Measurements from ENCODE around the gene ASCL2. TPM values are rescaled to one million over a fixed set of nuclear protein-coding genes. Genes with fewer than 3 reads are reported as not detected.
A peak's percentile ranks its signal among the peaks of the same experiment; 100 is the strongest.

The ASCL2 gene
- total RNA-seq: 2.2 TPM
- long read RNA-seq, partial matches to known transcripts: 0 of 4 reads
- long read RNA-seq, other reads (novel, unspliced or antisense): 1 of 4 reads

DNA sequence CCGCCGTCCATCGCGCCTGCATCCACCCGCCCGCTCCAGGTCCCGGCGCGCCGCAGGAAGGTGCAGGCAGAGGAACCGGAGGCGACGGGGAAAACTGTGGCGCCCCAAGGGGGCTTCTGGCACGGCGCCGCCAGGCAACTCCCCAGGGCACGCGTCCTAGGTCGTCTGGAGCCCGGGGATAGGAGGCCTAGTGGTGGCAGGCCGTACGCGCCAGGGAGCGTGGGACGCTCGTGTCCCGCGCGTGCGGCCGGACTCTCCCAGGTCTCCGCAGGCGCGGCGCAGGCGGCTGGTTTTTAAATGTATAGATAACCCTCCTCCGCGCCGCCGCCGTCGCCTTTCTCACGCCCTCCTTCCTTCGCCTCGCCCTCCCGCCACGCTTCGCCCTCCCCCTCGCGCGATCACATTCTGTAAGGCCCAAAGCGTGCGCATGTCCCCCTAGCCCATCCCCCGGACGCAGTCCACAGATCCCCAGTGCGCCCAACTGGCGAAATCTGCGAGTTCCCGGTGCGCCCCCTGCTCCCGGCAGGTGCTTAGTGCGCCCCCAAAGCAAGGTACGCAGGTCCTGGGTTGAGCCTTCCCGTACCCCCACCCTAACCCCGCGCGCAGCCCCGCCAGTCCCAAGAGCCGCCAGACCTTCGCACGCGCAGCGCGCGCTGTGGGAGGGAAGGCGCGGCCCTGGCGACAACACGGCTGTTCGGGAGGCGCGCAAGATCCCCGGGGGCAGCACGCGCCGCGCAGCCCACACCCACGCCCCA is at the start of gene ASCL2:
ASCL2 (minus strand) TSS at position 267 of the 755 bp plus-strand sequence; CDS start at position 11, 256 bp downstream.
- ATAC-seq: no peak
- H3K27ac ChIP-seq: peak within 1 kb of the TSS; percentile 58
- no peaks in the 10 kb centered on the region for H3K9me3 ChIP-seq
- H3K27me3 ChIP-seq: peaks cover 29% of the 10 kb centered on the region
- peak within 1 kb of the TSS; percentile 52 for H3K4me3 ChIP-seq
- H3K4me1 ChIP-seq: peaks cover 12% of the 10 kb centered on the region
- H3K36me3 ChIP-seq: no peaks in the 10 kb centered on the region
- TF ChIP-seq, protein P1, sequence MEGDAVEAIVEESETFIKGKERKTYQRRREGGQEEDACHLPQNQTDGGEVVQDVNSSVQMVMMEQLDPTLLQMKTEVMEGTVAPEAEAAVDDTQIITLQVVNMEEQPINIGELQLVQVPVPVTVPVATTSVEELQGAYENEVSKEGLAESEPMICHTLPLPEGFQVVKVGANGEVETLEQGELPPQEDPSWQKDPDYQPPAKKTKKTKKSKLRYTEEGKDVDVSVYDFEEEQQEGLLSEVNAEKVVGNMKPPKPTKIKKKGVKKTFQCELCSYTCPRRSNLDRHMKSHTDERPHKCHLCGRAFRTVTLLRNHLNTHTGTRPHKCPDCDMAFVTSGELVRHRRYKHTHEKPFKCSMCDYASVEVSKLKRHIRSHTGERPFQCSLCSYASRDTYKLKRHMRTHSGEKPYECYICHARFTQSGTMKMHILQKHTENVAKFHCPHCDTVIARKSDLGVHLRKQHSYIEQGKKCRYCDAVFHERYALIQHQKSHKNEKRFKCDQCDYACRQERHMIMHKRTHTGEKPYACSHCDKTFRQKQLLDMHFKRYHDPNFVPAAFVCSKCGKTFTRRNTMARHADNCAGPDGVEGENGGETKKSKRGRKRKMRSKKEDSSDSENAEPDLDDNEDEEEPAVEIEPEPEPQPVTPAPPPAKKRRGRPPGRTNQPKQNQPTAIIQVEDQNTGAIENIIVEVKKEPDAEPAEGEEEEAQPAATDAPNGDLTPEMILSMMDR (IDR thresholded peaks at IDR 0.05): no peak
- DNase-seq: peak; percentile 68
- intact Hi-C loops (cut with DNase I): no loop called here

- intact Hi-C loops (cut with DNase I): no loop called here
- peak; percentile 41 for DNase-seq
These were observed 49.5 kb upstream of the ASCL2 start for GRCh38 chr11:2319791-2320472.

DNA sequence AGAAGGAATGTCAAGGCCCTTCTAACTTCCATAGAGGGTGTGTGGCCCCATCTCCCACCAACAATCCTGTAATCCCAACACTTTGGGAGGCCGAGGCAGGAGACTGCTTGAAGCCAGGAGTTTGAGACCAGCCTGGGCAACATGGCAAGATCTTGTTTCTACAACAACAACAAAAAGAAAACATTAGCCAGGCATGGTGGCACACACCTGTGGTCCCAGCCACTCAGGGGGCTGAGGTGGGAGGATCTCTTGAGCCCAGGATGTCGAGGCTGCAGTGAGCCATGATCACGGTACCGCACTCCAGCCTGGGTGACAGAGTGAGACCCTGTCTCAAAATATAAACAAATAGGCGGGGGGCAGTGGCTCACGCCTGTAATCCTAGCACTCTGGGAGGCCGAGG is 48.3 kb upstream of the ASCL2 start:
- Histone ChIP-seq H3K9me3 (no peaks in the 10 kb centered on the region), H3K4me3 (no peak overlapping the region), H3K36me3 (no peaks in the 10 kb centered on the region), H3K27me3 (no peaks in the 10 kb centered on the region), H3K4me1 (peaks cover 15% of the 10 kb centered on the region), H3K27ac (no peak overlapping the region)
- intact Hi-C loops (cut with DNase I): no loop called here
- TF ChIP-seq, protein P1 (IDR thresholded peaks at IDR 0.05): no peak
- DNase-seq (peak; percentile 16), ATAC-seq (no peak)

More at GRCh38 chr11:2319791-2320472, 49.5 kb upstream of the ASCL2 start:
- Histone ChIP-seq H3K4me3 (no peak overlapping the region), H3K9me3 (no peaks in the 10 kb centered on the region), H3K36me3 (no peaks in the 10 kb centered on the region), H3K27ac (no peak overlapping the region), H3K4me1 (peaks cover 4% of the 10 kb centered on the region), H3K27me3 (no peaks in the 10 kb centered on the region)
- TF ChIP-seq, protein P1 (IDR thresholded peaks at IDR 0.05): no peak
- no peak for ATAC-seq

- H3K27me3 ChIP-seq: no peaks in the 10 kb centered on the region
- TF ChIP-seq, protein P1 (IDR thresholded peaks at IDR 0.05): no peak
- intact Hi-C loops (cut with DNase I): no loop called here
These were observed 47.7 kb upstream of the ASCL2 start for GRCh38 chr11:2318123-2318522.

DNA sequence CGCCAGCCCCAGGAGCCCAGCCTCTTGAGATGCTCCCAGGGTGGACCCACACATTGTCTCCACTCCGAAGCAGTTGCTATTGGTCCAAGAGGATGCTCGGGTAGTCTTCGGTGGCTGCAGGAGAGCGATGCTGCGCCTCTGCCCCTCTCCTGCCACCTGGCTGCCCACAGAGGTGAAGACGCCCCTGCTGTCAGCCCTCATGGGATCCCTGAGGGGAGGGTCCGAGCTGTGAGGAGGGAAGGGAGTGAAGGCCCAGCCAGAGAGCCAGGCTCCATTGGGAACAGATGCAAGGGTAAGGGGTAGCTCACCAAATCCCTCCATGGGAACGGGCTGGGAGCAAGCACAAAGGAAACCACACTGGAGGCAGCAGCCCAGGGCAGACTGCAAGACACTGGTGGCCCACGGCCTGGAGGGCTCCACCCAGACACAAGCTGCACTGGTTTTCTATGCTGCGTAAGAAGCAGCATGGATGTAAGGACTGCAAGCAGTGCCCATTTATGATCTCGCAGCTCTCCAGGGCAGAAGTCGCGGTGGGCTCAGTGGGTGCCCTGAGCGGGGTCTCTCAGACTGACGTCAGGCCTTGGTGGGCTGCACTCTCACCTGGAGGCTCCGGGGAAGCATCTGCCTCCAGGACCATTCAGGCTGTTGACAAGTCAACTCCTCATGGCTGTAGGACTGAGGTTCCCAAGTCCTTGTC is 47.1 kb upstream of the ASCL2 start:
- intact Hi-C loops (cut with DNase I): no loop called here
- Histone ChIP-seq H3K36me3 (no peaks in the 10 kb centered on the region), H3K27me3 (no peaks in the 10 kb centered on the region), H3K4me3 (no peak overlapping the region), H3K27ac (no peak overlapping the region), H3K4me1 (peaks cover 15% of the 10 kb centered on the region), H3K9me3 (no peaks in the 10 kb centered on the region)
- DNase-seq: peak; percentile 53
- TF ChIP-seq, protein P1 (IDR thresholded peaks at IDR 0.05): no peak
- no peak for ATAC-seq

More at GRCh38 chr11:2318123-2318522, 47.7 kb upstream of the ASCL2 start:
- DNase-seq: peak; percentile 20
- no peak overlapping the region for H3K27ac ChIP-seq
- no peak overlapping the region for H3K4me3 ChIP-seq
- no peaks in the 10 kb centered on the region for H3K36me3 ChIP-seq
- H3K4me1 ChIP-seq: peaks cover 15% of the 10 kb centered on the region
- no peaks in the 10 kb centered on the region for H3K9me3 ChIP-seq
- no peak for ATAC-seq

Data from upper lobe of right lung (tissue), 1 donor.